Activated CD4-positive, alpha-beta T cell treated with anti-CD3 and anti-CD28 coated beads, Interleukin-2, amount 50 U/mL, for 48 hours (primary cell): ENCODE measurements around the gene GPC4.
A peak's percentile ranks its signal among the peaks of the same experiment; 100 is the strongest.

ENCODE experiments used
- DNase-seq, 2 experiments: peaks; one replicate each; pipeline ENCODE4 v3.0.0-alpha.2; 2020

GPC4 gene

GRCh38 chrX:133415276-133416105 is at the start of gene GPC4:
TSS of gene GPC4 (minus strand) at chrX:133415489. CDS start at chrX:133414965, 524 bp downstream.
- peak; percentile 0 to 3 for DNase-seq

- DNase-seq: no peak
These were observed 45.9 kb upstream of the GPC4 start for GRCh38 chrX:133461231-133461630.

- DNase-seq: no peak
These were observed 39.6 kb upstream of the GPC4 start for GRCh38 chrX:133454924-133455323.

GRCh38 chrX:133454491-133454914 is 39.2 kb upstream of the GPC4 start:
- DNase-seq: no peak

- DNase-seq: no peak
These were observed 33.3 kb upstream of the GPC4 start for GRCh38 chrX:133448512-133449076.

- no peak for DNase-seq
These were observed 29.9 kb upstream of the GPC4 start for GRCh38 chrX:133444952-133445831.

- DNase-seq: no peak
These were observed 28.9 kb upstream of the GPC4 start for GRCh38 chrX:133444196-133444595.

GRCh38 chrX:133440797-133441163 is 25.5 kb upstream of the GPC4 start:
- no peak for DNase-seq

- DNase-seq: no peak
These were observed 24.9 kb upstream of the GPC4 start for GRCh38 chrX:133440081-133440796.

- no peak for DNase-seq
These were observed 22.5 kb upstream of the GPC4 start for GRCh38 chrX:133437766-133438165.

GRCh38 chrX:133437356-133437755 is 22.1 kb upstream of the GPC4 start:
- DNase-seq: no peak

GRCh38 chrX:133435544-133436124 is 20.3 kb upstream of the GPC4 start:
- no peak for DNase-seq

GRCh38 chrX:133434197-133434820 is 19.0 kb upstream of the GPC4 start:
- no peak for DNase-seq

- DNase-seq: no peak
These were observed 4.6 kb upstream of the GPC4 start for GRCh38 chrX:133419911-133420310.

GRCh38 chrX:133418588-133418987 is 3.3 kb upstream of the GPC4 start:
- DNase-seq: no peak

GRCh38 chrX:133417364-133417763 is 2.1 kb upstream of the GPC4 start:
- DNase-seq: no peak

- DNase-seq: peak; percentile 0 to 2
These were observed 648 bp downstream of the GPC4 start for GRCh38 chrX:133414406-133415275.

GRCh38 chrX:133413218-133413925 is 1.9 kb downstream of the GPC4 start:
- no peak for DNase-seq

- DNase-seq: no peak
These were observed 2.6 kb downstream of the GPC4 start for GRCh38 chrX:133412665-133413064.

- DNase-seq: no peak
These were observed 3.0 kb downstream of the GPC4 start for GRCh38 chrX:133412246-133412645.
